SK-N-SH (cell line): ENCODE measurements around the gene CHST1. TPM values are rescaled to one million over a fixed set of nuclear protein-coding genes. Genes with fewer than 3 reads are reported as not detected.

ENCODE experiments used
- CTCF ChIA-PET: fragments of 300-600, 350-600 bp; formaldehyde crosslinking; extraction: SDS; loops from one replicate; lab custom pipeline; 2021; lab: Yijun Ruan, JAX
- POLR2A ChIA-PET: fragments of 350-600 bp; sonication (Branson Sonifier 250); formaldehyde crosslinking; extraction: SDS; loops from one replicate; lab custom pipeline; 2020; ENCODE audit warnings: antibody characterized with exemption, inconsistent platforms; lab: Yijun Ruan, JAX
- DNase-seq: peaks from one replicate; pipeline ENCODE4 v3.0.0; 2012
- H2AFZ ChIP-seq: fragments of 200-600 bp; sonication (generic); 2 replicates; pipeline ENCODE4 v1.8.1; 2016; ENCODE audit warnings: antibody characterized with exemption, mild to moderate bottlenecking, low read depth
- H3F3A ChIP-seq: fragments of 200-600 bp; sonication (generic); replicated peaks from 2 replicates; pipeline ENCODE3; 2016; ENCODE audit warnings: antibody characterized with exemption, mild to moderate bottlenecking; ENCODE audit not compliant: insufficient read depth
- H3K27ac ChIP-seq, 2 experiments: fragments of 200-500 bp in 1 of 2; fragments of 200-600 bp in 1 of 2; sonication (Bioruptor generic) in 1 of 2; sonication (generic), shearing (Covaris generic) in 1 of 2; 2 replicates each; pipeline versions ENCODE4 v1.5.1 to v1.6.1; 2014 to 2016; ENCODE audit warnings: low read depth in 2 of 2, inconsistent platforms in 1 of 2, low read length in 1 of 2, mild to moderate bottlenecking in 1 of 2, mixed read lengths in 1 of 2
- H3K27me3 ChIP-seq: fragments of 200-600 bp; sonication (generic), shearing (Covaris generic); 2 replicates; pipeline ENCODE4 v1.6.1; 2016; ENCODE audit warnings: mixed run types; ENCODE audit not compliant: insufficient read depth
- H3K36me3 ChIP-seq, 2 experiments: fragments of 200-500 bp in 1 of 2; fragments of 200-600 bp in 1 of 2; sonication (Bioruptor generic) in 1 of 2; sonication (generic) in 1 of 2; replicated peaks in 1 of 2; 2 replicates each; pipeline versions ENCODE3 to v1.5.1; 2014 to 2016; ENCODE audit warnings: low read length in 1 of 2, mild to moderate bottlenecking in 1 of 2; ENCODE audit not compliant: insufficient read depth in 2 of 2, control insufficient read depth in 1 of 2
- H3K4me1 ChIP-seq, 2 experiments: fragments of 200-500 bp in 1 of 2; fragments of 200-600 bp in 1 of 2; sonication (Bioruptor generic) in 1 of 2; sonication (generic), shearing (Covaris generic) in 1 of 2; 2 replicates each; pipeline versions ENCODE4 v1.5.1 to v1.6.1; 2014 to 2016; ENCODE audit warnings: low read depth in 1 of 2, low read length in 1 of 2, mixed run types in 1 of 2; ENCODE audit not compliant: insufficient read depth in 2 of 2, control insufficient read depth in 1 of 2
- H3K4me2 ChIP-seq: fragments of 200-600 bp; sonication (generic), shearing (Covaris generic); 2 replicates; pipeline ENCODE4 v1.6.1; 2017; ENCODE audit warnings: mixed run types
- H3K4me3 ChIP-seq, 2 experiments: fragments of 200-500 bp in 1 of 2; fragments of 200-600 bp in 1 of 2; sonication (Bioruptor generic) in 1 of 2; sonication (generic), shearing (Covaris generic) in 1 of 2; 2 replicates each; pipeline versions ENCODE4 v1.5.1 to v1.8.1; 2014 to 2016; ENCODE audit warnings: low read depth in 2 of 2, inconsistent platforms in 1 of 2, low read length in 1 of 2, mild to moderate bottlenecking in 1 of 2, mixed read lengths in 1 of 2, moderate library complexity in 1 of 2
- H3K79me2 ChIP-seq: fragments of 200-600 bp; sonication (generic); 2 replicates; pipeline ENCODE4 v1.8.1; 2017; ENCODE audit warnings: mild to moderate bottlenecking; ENCODE audit not compliant: insufficient read depth
- H3K9ac ChIP-seq: fragments of 200-600 bp; sonication (generic); 2 replicates; pipeline ENCODE4 v1.6.1; 2017; ENCODE audit warnings: mixed run types
- H3K9me2 ChIP-seq: fragments of 200-600 bp; sonication (generic); 2 replicates; pipeline ENCODE4 v1.6.1; 2017; ENCODE audit warnings: mixed run types
- H3K9me3 ChIP-seq: fragments of 200-600 bp; sonication (generic); 2 replicates; pipeline ENCODE4 v1.6.1; 2017; ENCODE audit warnings: mixed run types, mild to moderate bottlenecking, moderate library complexity
- H4K20me1 ChIP-seq: fragments of 200-600 bp; sonication (generic); 2 replicates; pipeline ENCODE4 v1.6.1; 2017; ENCODE audit warnings: mild to moderate bottlenecking, mixed run types; ENCODE audit not compliant: insufficient read depth
- CTCF ChIP-seq: fragments of 200-600 bp; sonication (generic); IDR thresholded peaks from 2 replicates; pipeline ENCODE4 v1.6.1; 2017; ENCODE audit warnings: antibody characterized with exemption, mild to moderate bottlenecking, moderate library complexity
- EZH2phosphoT487 ChIP-seq: fragments of 200-600 bp; sonication (generic); IDR thresholded peaks from 2 replicates; pipeline ENCODE4 v1.6.1; 2017; ENCODE audit warnings: low read depth, mixed run types, mild to moderate bottlenecking, antibody characterized with exemption, moderate library complexity, borderline replicate concordance
- FOSL2 ChIP-seq: IDR thresholded peaks from 2 replicates; pipeline ENCODE4 v1.4.0; 2012; ENCODE audit warnings: low read depth, mild to moderate bottlenecking, moderate library complexity, borderline replicate concordance
- JUND ChIP-seq: IDR thresholded peaks from 2 replicates; pipeline ENCODE4 v1.4.0; 2012
- MXI1 ChIP-seq: IDR thresholded peaks from 2 replicates; pipeline ENCODE4 v1.6.1; 2012; ENCODE audit warnings: mild to moderate bottlenecking, low read depth, low read length, improper control_type of control experiment
- PBX3 ChIP-seq: IDR thresholded peaks from 2 replicates; pipeline ENCODE4; 2012
- POLR2AphosphoS5 ChIP-seq: IDR thresholded peaks from 2 replicates; pipeline ENCODE4 v1.6.1; 2012; ENCODE audit warnings: low read depth, low read length
- RCOR1 ChIP-seq: fragments of 150-350 bp; IDR thresholded peaks from 2 replicates; pipeline ENCODE4 v1.6.1; 2017; ENCODE audit warnings: antibody characterized with exemption, low read length
- RFX5 ChIP-seq: IDR thresholded peaks from 2 replicates; pipeline ENCODE4 v1.6.1; 2012; ENCODE audit warnings: mild to moderate bottlenecking, improper control_type of control experiment, low read length
- WGBS: methylation state at CpG from one replicate; pipeline ENCODE4 v1.1.6; 2017; ENCODE audit warnings: low lambda C conversion rate; 5-methylcytosine and 5-hydroxymethylcytosine counted together
- polyA plus RNA-seq, 3 experiments: library from polyadenylated mRNA; depleted of rRNA; stranded (reverse); fragments of >200 nt; gene quantifications; 2 replicates each; pipeline ENCODE4 v1.2.3, GENCODE V29; 2012
- TF ChIP-seq, protein P1 (sequence below): IDR thresholded peaks from 2 replicates; pipeline ENCODE4 v1.4.0; 2012; ENCODE audit warnings: low read depth, borderline replicate concordance
- TF ChIP-seq, protein P2 (sequence below): IDR thresholded peaks from 2 replicates; pipeline ENCODE4 v1.4.0; 2012; ENCODE audit warnings: low read depth

The CHST1 gene
- polyA plus RNA-seq, 1 of the 3 experiments (the other 2 are of a cell fraction): 4.9 TPM

GRCh38 chr11:45654231-45655011 lies 11.0 kb downstream of the CHST1 start (continued):
- TF ChIP-seq CTCF: no peak
- no peak for TF ChIP-seq POLR2AphosphoS5
- TF ChIP-seq JUND: no peak

DNA sequence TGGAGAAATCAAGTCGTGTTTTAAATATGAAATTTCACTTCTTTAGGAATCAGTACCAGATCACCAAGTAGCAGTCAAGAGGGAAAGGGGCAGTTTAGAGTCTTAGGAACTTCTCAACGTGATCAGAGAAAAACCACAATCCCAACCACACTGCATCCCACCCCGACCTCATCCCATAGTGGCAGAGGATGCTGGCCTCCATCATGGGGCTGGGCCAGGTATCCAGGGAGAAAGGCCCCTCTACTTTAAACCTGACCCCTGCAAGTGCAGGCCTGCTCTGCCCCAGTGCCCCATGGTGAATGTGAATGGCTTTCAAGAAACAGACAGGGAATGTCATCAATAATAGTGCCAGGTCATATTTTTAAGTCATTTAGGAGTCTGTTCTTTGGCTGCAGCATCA lies 12.1 kb downstream of the CHST1 start:
- ChIA-PET CTCF (interaction anchor here (0.7 to 15.3 kb wide), 8 partner anchors 13 to 1315 kb away, joined by 3 to 302 read pairs (median 5); partner anchors contain the start of gene CHST1), POLR2A (no interaction called here)
- DNase-seq: no peak
- no peaks in the 10 kb centered on the region for H3K36me3 ChIP-seq
- 41% methylated on average over 3 of the region's 3 CpGs for WGBS
- no peak overlapping the region for H3K27ac ChIP-seq
- no peaks in the 10 kb centered on the region for H4K20me1 ChIP-seq
- H3K4me3 ChIP-seq: no peak overlapping the region
- TF ChIP-seq JUND: no peak
- TF ChIP-seq MXI1: no peak
- TF ChIP-seq EZH2phosphoT487: no peak
- TF ChIP-seq PBX3: no peak
- TF ChIP-seq RFX5: no peak
- TF ChIP-seq RCOR1: no peak
- TF ChIP-seq, protein P1, sequence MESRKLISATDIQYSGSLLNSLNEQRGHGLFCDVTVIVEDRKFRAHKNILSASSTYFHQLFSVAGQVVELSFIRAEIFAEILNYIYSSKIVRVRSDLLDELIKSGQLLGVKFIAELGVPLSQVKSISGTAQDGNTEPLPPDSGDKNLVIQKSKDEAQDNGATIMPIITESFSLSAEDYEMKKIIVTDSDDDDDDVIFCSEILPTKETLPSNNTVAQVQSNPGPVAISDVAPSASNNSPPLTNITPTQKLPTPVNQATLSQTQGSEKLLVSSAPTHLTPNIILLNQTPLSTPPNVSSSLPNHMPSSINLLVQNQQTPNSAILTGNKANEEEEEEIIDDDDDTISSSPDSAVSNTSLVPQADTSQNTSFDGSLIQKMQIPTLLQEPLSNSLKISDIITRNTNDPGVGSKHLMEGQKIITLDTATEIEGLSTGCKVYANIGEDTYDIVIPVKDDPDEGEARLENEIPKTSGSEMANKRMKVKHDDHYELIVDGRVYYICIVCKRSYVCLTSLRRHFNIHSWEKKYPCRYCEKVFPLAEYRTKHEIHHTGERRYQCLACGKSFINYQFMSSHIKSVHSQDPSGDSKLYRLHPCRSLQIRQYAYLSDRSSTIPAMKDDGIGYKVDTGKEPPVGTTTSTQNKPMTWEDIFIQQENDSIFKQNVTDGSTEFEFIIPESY: no peak
- no peak for TF ChIP-seq FOSL2
- TF ChIP-seq, protein P2, sequence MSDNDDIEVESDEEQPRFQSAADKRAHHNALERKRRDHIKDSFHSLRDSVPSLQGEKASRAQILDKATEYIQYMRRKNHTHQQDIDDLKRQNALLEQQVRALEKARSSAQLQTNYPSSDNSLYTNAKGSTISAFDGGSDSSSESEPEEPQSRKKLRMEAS: no peak
- no peak overlapping the region for H2AFZ ChIP-seq
- no peaks in the 10 kb centered on the region for H3K9me2 ChIP-seq
- H3K9ac ChIP-seq: no peak overlapping the region
- no peak overlapping the region for H3K4me2 ChIP-seq
- H3F3A ChIP-seq: no peaks in the 10 kb centered on the region
- no peaks in the 10 kb centered on the region for H3K27me3 ChIP-seq
- H3K9me3 ChIP-seq: no peaks in the 10 kb centered on the region
- H3K4me1 ChIP-seq: peaks cover 3 to 11% of the 10 kb centered on the region in 2 experiments; a peak in 3 of 4 replicates
- H3K79me2 ChIP-seq: no peaks in the 10 kb centered on the region
